ENCODE measurements around the gene JAKMIP3.

JAKMIP3 gene

DNA sequence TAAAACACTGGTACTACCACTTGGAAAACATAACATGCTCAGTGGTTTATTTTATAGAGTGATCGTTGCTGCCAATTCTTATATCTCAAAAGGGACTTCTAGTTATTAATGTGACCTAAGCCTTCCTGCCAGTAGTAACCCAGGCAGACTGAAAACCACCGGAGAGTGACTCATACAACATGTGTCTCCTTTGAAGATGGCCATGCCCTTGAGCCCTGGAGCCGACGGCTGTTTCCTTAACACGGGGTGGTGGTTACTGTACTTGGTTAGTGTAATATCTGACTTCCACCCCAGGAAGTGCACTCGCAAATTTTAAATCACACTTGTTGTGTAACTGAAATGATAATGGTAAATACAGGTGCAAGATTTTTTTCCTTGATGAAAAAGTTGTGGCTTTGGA lies 30.5 kb downstream of the JAKMIP3 start:
- DNase-seq (ENCODE audit: extremely low read depth, low read depth): peak; percentile 26
- TF ChIP-seq, protein P1, sequence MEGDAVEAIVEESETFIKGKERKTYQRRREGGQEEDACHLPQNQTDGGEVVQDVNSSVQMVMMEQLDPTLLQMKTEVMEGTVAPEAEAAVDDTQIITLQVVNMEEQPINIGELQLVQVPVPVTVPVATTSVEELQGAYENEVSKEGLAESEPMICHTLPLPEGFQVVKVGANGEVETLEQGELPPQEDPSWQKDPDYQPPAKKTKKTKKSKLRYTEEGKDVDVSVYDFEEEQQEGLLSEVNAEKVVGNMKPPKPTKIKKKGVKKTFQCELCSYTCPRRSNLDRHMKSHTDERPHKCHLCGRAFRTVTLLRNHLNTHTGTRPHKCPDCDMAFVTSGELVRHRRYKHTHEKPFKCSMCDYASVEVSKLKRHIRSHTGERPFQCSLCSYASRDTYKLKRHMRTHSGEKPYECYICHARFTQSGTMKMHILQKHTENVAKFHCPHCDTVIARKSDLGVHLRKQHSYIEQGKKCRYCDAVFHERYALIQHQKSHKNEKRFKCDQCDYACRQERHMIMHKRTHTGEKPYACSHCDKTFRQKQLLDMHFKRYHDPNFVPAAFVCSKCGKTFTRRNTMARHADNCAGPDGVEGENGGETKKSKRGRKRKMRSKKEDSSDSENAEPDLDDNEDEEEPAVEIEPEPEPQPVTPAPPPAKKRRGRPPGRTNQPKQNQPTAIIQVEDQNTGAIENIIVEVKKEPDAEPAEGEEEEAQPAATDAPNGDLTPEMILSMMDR (IDR thresholded peaks at IDR 0.05; ENCODE audit: low read depth, low read length, missing control alignments): no peak
- H3K4me3 ChIP-seq (replicated peaks; ENCODE audit: low read depth, low read length): no peak overlapping the region

GRCh38 chr10:132096863-132097478 lies 31.2 kb downstream of the JAKMIP3 start:
- TF ChIP-seq, protein P1 (IDR thresholded peaks at IDR 0.05; ENCODE audit: low read depth, low read length, missing control alignments): no peak
- DNase-seq (ENCODE audit: extremely low read depth, low read depth): no peak
- H3K4me3 ChIP-seq (replicated peaks; ENCODE audit: low read depth, low read length): no peak overlapping the region

DNA sequence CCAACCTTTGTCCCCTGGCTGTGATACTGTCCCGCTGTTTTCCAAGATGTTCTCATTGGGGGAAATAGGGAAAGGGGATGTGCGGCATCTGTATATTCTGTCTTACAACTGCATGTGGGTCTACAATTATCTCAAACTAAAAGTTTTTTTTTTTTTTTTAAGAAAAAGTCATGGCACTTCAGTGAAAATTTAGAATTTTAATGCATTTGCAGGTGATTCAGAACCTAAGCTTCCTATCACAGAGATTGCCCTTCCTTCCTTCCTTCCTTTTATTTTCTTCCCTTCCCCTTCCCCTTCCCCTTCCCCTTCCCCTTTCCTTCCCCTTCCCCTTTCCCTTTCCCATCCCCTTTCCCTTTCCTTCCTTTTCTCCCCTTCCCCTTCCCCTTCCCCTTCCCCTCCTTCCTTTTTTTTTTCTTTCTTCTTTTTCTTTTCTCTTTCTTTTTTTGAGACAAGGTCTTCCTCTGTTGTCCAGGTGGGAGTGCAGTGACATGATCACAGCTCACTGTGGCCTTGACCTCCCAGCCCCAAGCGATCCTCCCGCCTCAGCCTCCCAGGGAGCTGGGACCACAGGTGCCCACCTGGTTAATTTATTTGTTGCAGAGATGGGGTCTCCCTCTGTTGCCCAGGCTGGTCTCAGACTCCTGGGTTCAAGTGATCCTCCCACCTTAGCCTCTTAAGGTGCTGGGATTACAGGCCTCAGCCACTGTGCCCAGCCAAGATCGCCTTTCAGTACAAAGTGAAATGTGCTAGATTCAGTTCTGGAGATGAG lies 32.0 kb downstream of the JAKMIP3 start:
- DNase-seq (ENCODE audit: extremely low read depth, low read depth): no peak
- H3K4me3 ChIP-seq (replicated peaks; ENCODE audit: low read depth, low read length): no peak overlapping the region
- TF ChIP-seq, protein P1 (IDR thresholded peaks at IDR 0.05; ENCODE audit: low read depth, low read length, missing control alignments): no peak

DNA sequence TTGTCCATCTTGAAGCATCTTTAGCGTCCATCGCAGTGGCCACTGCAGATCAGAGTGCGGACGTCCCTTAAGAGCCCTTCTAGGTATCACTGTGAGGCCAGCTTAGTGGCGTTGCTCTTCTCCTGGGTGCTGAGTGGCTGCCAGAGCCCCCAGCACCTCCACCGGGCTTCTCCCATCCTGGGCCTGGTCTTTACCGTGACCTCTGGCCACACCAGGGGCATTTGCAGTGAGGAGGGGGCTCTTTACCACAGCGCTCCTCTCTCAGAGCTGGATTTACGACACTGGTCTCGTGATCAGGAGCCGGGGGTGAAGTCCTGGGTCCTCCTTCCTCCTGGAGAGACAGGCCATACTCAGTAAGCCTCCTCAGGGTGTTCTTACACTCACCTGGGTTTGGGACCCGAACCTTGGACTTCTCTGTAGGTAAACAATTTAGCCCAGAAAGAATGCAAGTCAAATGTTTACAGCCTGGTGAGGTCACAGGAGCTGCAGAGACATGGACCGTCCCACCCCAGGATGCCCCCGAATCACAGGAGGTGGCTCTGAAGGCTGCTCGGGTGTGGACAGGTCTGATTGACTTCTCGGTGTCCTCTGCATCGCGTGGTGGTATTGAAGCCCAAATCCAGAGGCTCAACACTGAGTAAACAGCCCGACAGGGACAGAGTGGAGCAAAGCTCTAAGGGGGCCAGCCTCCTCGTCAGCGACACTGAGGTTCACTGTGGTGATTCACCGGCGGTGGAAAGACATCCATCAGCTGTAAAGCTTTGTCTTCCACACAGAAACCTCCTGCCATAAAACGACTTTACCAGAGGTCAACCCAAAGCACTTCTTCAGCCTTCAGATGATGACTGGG lies 33.0 kb downstream of the JAKMIP3 start:
- TF ChIP-seq, protein P1 (IDR thresholded peaks at IDR 0.05; ENCODE audit: low read depth, low read length, missing control alignments): no peak
- DNase-seq (ENCODE audit: extremely low read depth, low read depth): no peak
- no peak overlapping the region for H3K4me3 ChIP-seq (replicated peaks; ENCODE audit: low read depth, low read length)

- DNase-seq (ENCODE audit: extremely low read depth, low read depth): no peak
- TF ChIP-seq, protein P1 (IDR thresholded peaks at IDR 0.05; ENCODE audit: low read depth, low read length, missing control alignments): no peak
- H3K4me3 ChIP-seq (replicated peaks; ENCODE audit: low read depth, low read length): no peak overlapping the region
These were observed 33.8 kb downstream of the JAKMIP3 start for GRCh38 chr10:132099389-132100090.

DNA sequence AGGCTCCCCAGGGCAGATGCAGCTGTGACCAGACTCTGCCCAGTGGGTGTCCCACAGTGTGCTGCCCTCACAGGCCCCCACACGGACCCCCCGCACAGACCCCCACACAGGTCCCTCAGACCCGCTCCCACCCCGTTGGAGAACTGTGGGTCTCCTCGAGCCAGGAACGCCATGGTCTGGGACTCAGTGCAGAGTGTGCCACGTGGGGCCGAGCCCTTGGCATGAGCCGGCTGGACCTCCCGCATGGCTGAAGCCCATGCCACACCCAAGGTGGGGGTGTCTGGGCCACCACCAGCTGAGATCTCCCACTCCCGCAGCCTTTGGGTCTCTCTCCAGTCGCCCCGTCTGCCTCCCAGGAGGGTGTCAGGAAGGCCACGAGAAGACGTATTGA lies 34.3 kb downstream of the JAKMIP3 start:
- H3K4me3 ChIP-seq (replicated peaks; ENCODE audit: low read depth, low read length): no peak overlapping the region
- TF ChIP-seq, protein P1 (IDR thresholded peaks at IDR 0.05; ENCODE audit: low read depth, low read length, missing control alignments): no peak
- DNase-seq (ENCODE audit: extremely low read depth, low read depth): no peak

All from HFF-Myc (cell line).